HepG2 (cell line): ENCODE results near the gene SDK2. TPM values are rescaled to one million over a fixed set of nuclear protein-coding genes. Genes with fewer than 3 reads are reported as not detected.

ENCODE experiments used
- AHR ChIP-seq: IDR thresholded peaks from 2 replicates; pipeline ENCODE4 v1.6.1; 2018; ENCODE audit warnings: missing genetic modification reagents, missing compliant biosample characterization
- ARNT2 ChIP-seq: sonication (generic); formaldehyde crosslinking; IDR thresholded peaks from 2 replicates; pipeline ENCODE4 v1.8.0; 2022; ENCODE audit warnings: mild to moderate bottlenecking, low read depth, missing genetic modification reagents, moderate library complexity
- ATF1 ChIP-seq: IDR thresholded peaks from 2 replicates; pipeline ENCODE4 v1.6.1; 2016; ENCODE audit warnings: mild to moderate bottlenecking, control low read depth
- ATF7 ChIP-seq, 2 experiments: fragments of 450-650 bp in 1 of 2; sonication (generic) in 1 of 2; formaldehyde crosslinking in 1 of 2; IDR thresholded peaks; 2 replicates each; pipeline versions ENCODE4 v1.4.0 to v1.6.1; 2016 to 2020; ENCODE audit warnings: antibody characterized with exemption in 1 of 2, mild to moderate bottlenecking in 1 of 2, missing genetic modification reagents in 1 of 2
- ATF7-NPFF ChIP-seq: sonication (generic); formaldehyde crosslinking; IDR thresholded peaks from 2 replicates; pipeline ENCODE4 v1.8.1; 2023; ENCODE audit warnings: mild to moderate bottlenecking, low read depth, missing genetic modification reagents, moderate library complexity
- CEBPG ChIP-seq: IDR thresholded peaks from 2 replicates; pipeline ENCODE4 v1.6.1; 2016
- EEA1 ChIP-seq: sonication (generic); formaldehyde crosslinking; IDR thresholded peaks from 2 replicates; pipeline ENCODE4 v1.5.1; 2020; ENCODE audit warnings: mild to moderate bottlenecking, missing genetic modification reagents, borderline replicate concordance
- HNRNPLL ChIP-seq: fragments of 200-400 bp; formaldehyde crosslinking; IDR thresholded peaks from 2 replicates; pipeline ENCODE4 v1.6.1; 2017; ENCODE audit warnings: mild to moderate bottlenecking, low read depth, low read length; ENCODE audit not compliant: poor library complexity, severe bottlenecking
- HOXA5 ChIP-seq: sonication (generic); formaldehyde crosslinking; IDR thresholded peaks from 2 replicates; pipeline ENCODE4 v1.4.0; 2020; ENCODE audit warnings: missing genetic modification reagents
- KDM4B ChIP-seq: sonication (generic); formaldehyde crosslinking; IDR thresholded peaks from 2 replicates; pipeline ENCODE4 v1.4.0; 2020; ENCODE audit warnings: missing genetic modification reagents
- KLF13 ChIP-seq: sonication (generic); formaldehyde crosslinking; IDR thresholded peaks from 2 replicates; pipeline ENCODE4 v1.4.0; 2020; ENCODE audit warnings: mild to moderate bottlenecking, missing genetic modification reagents
- NBN ChIP-seq: fragments of 450-650 bp; conservative IDR thresholded peaks from 2 replicates; pipeline ENCODE4 v1.6.1; 2017
- PCBP1 ChIP-seq: fragments of 200-400 bp; formaldehyde crosslinking; IDR thresholded peaks from 2 replicates; pipeline ENCODE4 v1.6.1; 2017; ENCODE audit warnings: mild to moderate bottlenecking, low read depth, low read length, borderline replicate concordance
- RBAK ChIP-seq: sonication (generic); formaldehyde crosslinking; IDR thresholded peaks from 2 replicates; pipeline ENCODE4 v1.5.1; 2020; ENCODE audit warnings: mild to moderate bottlenecking, missing genetic modification reagents
- SALL1 ChIP-seq: sonication (generic); formaldehyde crosslinking; IDR thresholded peaks from 2 replicates; pipeline ENCODE4 v1.8.0; 2022; ENCODE audit warnings: mild to moderate bottlenecking, missing genetic modification reagents
- SOX5 ChIP-seq: IDR thresholded peaks from 2 replicates; pipeline ENCODE4 v1.6.1; 2016; ENCODE audit warnings: borderline replicate concordance
- SSRP1 ChIP-seq: IDR thresholded peaks from 2 replicates; pipeline ENCODE4 v1.6.1; 2016; ENCODE audit warnings: control low read depth
- TARDBP ChIP-seq: sonication (generic); formaldehyde crosslinking; IDR thresholded peaks from 2 replicates; pipeline ENCODE4 v1.8.0; 2022; ENCODE audit warnings: mild to moderate bottlenecking, missing genetic modification reagents
- XRCC5 ChIP-seq: fragments of 200-400 bp; formaldehyde crosslinking; optimal IDR thresholded peaks from 2 replicates; pipeline ENCODE3; 2017; ENCODE audit warnings: mild to moderate bottlenecking, low read length
- ZBTB20 ChIP-seq: sonication (generic); formaldehyde crosslinking; IDR thresholded peaks from 2 replicates; pipeline ENCODE4 v1.8.1; 2023; ENCODE audit warnings: missing genetic modification reagents, low read depth, mild to moderate bottlenecking, borderline replicate concordance
- ZBTB3 ChIP-seq: sonication (generic); formaldehyde crosslinking; IDR thresholded peaks from 2 replicates; pipeline ENCODE4 v1.4.0; 2020; ENCODE audit warnings: low read depth, mild to moderate bottlenecking, moderate library complexity, missing genetic modification reagents, borderline replicate concordance
- ZSCAN25 ChIP-seq: sonication (generic); formaldehyde crosslinking; IDR thresholded peaks from 2 replicates; pipeline ENCODE4 v1.8.0; 2022; ENCODE audit warnings: mild to moderate bottlenecking, missing genetic modification reagents
- polyA plus RNA-seq, 8 experiments: library from polyadenylated mRNA; depleted of rRNA in 3 of 8; stranded (reverse) in 7 of 8; unstranded in 1 of 8; fragments of >200 nt; fragmentation: Illumina TruSeq in 4 of 8; extraction: Trizol in 4 of 8; gene quantifications; 2 replicates each; pipeline versions ENCODE4 v1.2.1 to v1.2.3, GENCODE V29; 2011 to 2016; ENCODE audit warnings: low read depth in 4 of 8, missing spikeins in 1 of 8, mixed read lengths in 1 of 8; ENCODE audit not compliant: insufficient read depth in 1 of 8
- total RNA-seq, 5 experiments: library from RNA; depleted of rRNA; stranded (reverse); fragments of >200 nt; fragmentation: Illumina TruSeq; extraction: Trizol; gene quantifications; 2 replicates each; pipeline ENCODE4 v1.2.3, GENCODE V29; 2016; ENCODE audit warnings: low read depth in 1 of 5
- TF ChIP-seq, protein P1 (sequence below): sonication (generic); formaldehyde crosslinking; IDR thresholded peaks from 2 replicates; pipeline ENCODE4 v1.4.0; 2020; ENCODE audit warnings: missing genetic modification reagents
- TF ChIP-seq, protein P2 (sequence below): sonication (generic); formaldehyde crosslinking; IDR thresholded peaks from 2 replicates; pipeline ENCODE4 v1.5.1; 2020; ENCODE audit warnings: missing genetic modification reagents, mild to moderate bottlenecking, borderline replicate concordance
- TF ChIP-seq, protein P3 (sequence below): sonication (generic); formaldehyde crosslinking; IDR thresholded peaks from 2 replicates; pipeline ENCODE4 v1.8.0; 2022; ENCODE audit warnings: mild to moderate bottlenecking, missing genetic modification reagents; ENCODE audit not compliant: insufficient replicate concordance
- TF ChIP-seq, protein P4 (sequence below): sonication (generic); formaldehyde crosslinking; IDR thresholded peaks from 2 replicates; pipeline ENCODE4 v1.9.0; 2022; ENCODE audit warnings: low read depth, missing genetic modification reagents

Gene SDK2
- total and polyA plus RNA-seq, 2 of the 13 experiments (the other 11 are each of a cell fraction or from before 2014, with no cell fraction given), result not detected

DNA sequence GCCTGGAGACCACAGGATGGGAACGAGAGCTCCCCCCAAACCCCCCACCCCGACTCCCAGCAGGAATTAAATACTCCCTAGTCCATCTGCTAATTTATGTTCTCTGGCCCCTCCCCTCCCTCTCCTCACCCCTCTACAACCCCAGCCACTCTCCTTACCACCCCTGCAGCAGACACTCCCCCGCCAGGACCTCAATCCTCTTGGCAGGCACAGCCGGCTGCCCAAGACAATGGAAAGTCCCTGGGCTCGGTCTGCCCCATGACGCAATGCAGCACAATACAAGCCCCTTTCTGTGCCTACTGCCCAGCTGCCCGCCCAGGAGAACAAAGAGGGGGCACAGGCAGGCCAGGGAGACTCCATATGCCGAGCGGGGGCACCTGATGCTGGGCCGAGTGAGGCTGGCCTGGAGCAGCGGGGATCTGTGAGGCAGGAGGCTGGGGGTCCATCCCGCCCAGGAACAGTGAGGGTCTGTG is 302.2 kb downstream of the SDK2 start (continued):
- no peak for TF ChIP-seq AHR (CRISPR knock-in tag)
- TF ChIP-seq ARNT2, result no peak
- TF ChIP-seq SOX5 (CRISPR knock-in tag), result peak; percentile 17; the same call in 1 of the 2 replicates
- TF ChIP-seq ATF1 (CRISPR knock-in tag), result no peak
- TF ChIP-seq HOXA5 (CRISPR knock-in tag), result no peak
- peak; percentile 20 for TF ChIP-seq HNRNPLL
- no peak for TF ChIP-seq RBAK (CRISPR knock-in tag)
- TF ChIP-seq TARDBP (CRISPR knock-in tag), result no peak
- TF ChIP-seq CEBPG (CRISPR knock-in tag), result peak; percentile 66
- TF ChIP-seq, protein P1, sequence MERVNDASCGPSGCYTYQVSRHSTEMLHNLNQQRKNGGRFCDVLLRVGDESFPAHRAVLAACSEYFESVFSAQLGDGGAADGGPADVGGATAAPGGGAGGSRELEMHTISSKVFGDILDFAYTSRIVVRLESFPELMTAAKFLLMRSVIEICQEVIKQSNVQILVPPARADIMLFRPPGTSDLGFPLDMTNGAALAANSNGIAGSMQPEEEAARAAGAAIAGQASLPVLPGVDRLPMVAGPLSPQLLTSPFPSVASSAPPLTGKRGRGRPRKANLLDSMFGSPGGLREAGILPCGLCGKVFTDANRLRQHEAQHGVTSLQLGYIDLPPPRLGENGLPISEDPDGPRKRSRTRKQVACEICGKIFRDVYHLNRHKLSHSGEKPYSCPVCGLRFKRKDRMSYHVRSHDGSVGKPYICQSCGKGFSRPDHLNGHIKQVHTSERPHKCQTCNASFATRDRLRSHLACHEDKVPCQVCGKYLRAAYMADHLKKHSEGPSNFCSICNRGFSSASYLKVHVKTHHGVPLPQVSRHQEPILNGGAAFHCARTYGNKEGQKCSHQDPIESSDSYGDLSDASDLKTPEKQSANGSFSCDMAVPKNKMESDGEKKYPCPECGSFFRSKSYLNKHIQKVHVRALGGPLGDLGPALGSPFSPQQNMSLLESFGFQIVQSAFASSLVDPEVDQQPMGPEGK, result no peak
- TF ChIP-seq NBN, result no peak
- no peak for TF ChIP-seq KDM4B (CRISPR knock-in tag)
- TF ChIP-seq EEA1 (CRISPR knock-in tag), result no peak
- TF ChIP-seq, protein P2, sequence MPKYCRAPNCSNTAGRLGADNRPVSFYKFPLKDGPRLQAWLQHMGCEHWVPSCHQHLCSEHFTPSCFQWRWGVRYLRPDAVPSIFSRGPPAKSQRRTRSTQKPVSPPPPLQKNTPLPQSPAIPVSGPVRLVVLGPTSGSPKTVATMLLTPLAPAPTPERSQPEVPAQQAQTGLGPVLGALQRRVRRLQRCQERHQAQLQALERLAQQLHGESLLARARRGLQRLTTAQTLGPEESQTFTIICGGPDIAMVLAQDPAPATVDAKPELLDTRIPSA (CRISPR knock-in tag), result no peak
- TF ChIP-seq, protein P3, sequence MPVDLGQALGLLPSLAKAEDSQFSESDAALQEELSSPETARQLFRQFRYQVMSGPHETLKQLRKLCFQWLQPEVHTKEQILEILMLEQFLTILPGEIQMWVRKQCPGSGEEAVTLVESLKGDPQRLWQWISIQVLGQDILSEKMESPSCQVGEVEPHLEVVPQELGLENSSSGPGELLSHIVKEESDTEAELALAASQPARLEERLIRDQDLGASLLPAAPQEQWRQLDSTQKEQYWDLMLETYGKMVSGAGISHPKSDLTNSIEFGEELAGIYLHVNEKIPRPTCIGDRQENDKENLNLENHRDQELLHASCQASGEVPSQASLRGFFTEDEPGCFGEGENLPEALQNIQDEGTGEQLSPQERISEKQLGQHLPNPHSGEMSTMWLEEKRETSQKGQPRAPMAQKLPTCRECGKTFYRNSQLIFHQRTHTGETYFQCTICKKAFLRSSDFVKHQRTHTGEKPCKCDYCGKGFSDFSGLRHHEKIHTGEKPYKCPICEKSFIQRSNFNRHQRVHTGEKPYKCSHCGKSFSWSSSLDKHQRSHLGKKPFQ (CRISPR knock-in tag), result no peak
- peak; percentile 2 for TF ChIP-seq XRCC5
- peak; percentile 43; the same call in 1 of the 2 replicates for TF ChIP-seq ATF7 (IDR thresholded peaks at IDR 0.05)
- no peak for TF ChIP-seq ATF7 (CRISPR knock-in tag; IDR thresholded peaks at IDR 0.05)
- TF ChIP-seq SSRP1 (CRISPR knock-in tag), result no peak
- no peak for TF ChIP-seq ZBTB20 (CRISPR knock-in tag)
- TF ChIP-seq, protein P4, sequence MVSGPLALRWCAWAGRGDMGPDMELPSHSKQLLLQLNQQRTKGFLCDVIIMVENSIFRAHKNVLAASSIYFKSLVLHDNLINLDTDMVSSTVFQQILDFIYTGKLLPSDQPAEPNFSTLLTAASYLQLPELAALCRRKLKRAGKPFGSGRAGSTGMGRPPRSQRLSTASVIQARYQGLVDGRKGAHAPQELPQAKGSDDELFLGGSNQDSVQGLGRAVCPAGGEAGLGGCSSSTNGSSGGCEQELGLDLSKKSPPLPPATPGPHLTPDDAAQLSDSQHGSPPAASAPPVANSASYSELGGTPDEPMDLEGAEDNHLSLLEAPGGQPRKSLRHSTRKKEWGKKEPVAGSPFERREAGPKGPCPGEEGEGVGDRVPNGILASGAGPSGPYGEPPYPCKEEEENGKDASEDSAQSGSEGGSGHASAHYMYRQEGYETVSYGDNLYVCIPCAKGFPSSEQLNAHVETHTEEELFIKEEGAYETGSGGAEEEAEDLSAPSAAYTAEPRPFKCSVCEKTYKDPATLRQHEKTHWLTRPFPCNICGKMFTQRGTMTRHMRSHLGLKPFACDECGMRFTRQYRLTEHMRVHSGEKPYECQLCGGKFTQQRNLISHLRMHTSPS (CRISPR knock-in tag), result peak; percentile 51; the same call in 1 of the 2 replicates
- TF ChIP-seq SALL1 (CRISPR knock-in tag), result no peak
- no peak for TF ChIP-seq ZBTB3
- peak; percentile 29; the same call in 1 of the 2 replicates for TF ChIP-seq ZSCAN25
- TF ChIP-seq PCBP1, result 0 out of 2 replicates have a peak, but pooled peaks have one; percentile 68
- TF ChIP-seq ATF7-NPFF (CRISPR knock-in tag), result no peak
- TF ChIP-seq KLF13, result no peak
